CD14-positive monocyte (primary cell): ENCODE results near the gene ITPR1. TPM values are rescaled to one million over a fixed set of nuclear protein-coding genes. Genes with fewer than 3 reads are reported as not detected.

Experiments used
- DNase-seq, 3 donors: peaks; one replicate each; pipeline ENCODE4 v3.0.0-alpha.2; 2011 to 2022
- H2AFZ ChIP-seq: 2 replicates; pipeline ENCODE4 v1.6.0; 2012; ENCODE audit warnings: mild to moderate bottlenecking, low read depth, low read length, inconsistent platforms; ENCODE audit not compliant: insufficient read depth, poor library complexity, severe bottlenecking
- H3K27ac ChIP-seq, 2 donors: 1 replicate in 1 of 2; 2 replicates in 1 of 2; pipeline ENCODE4 v1.5.1; 2012 to 2013; ENCODE audit warnings: low read length in 2 of 2, control low read depth in 1 of 2, inconsistent platforms in 1 of 2, low read depth in 1 of 2, mild to moderate bottlenecking in 1 of 2
- H3K27me3 ChIP-seq, 2 donors: one replicate each; pipeline versions ENCODE4 v1.6.0 to v1.6.1; 2011 to 2013; ENCODE audit warnings: low read length in 2 of 2; ENCODE audit not compliant: control insufficient read depth in 2 of 2, insufficient read depth in 2 of 2
- H3K36me3 ChIP-seq, 2 donors: replicated peaks in 1 of 2; 1 replicate in 1 of 2; 2 replicates in 1 of 2; pipeline versions ENCODE4 v1.5.1 to v1.6.1; 2012 to 2013; ENCODE audit warnings: low read length in 2 of 2, control low read depth in 1 of 2, inconsistent platforms in 1 of 2, mild to moderate bottlenecking in 1 of 2; ENCODE audit not compliant: insufficient read depth in 2 of 2, control insufficient read depth in 1 of 2
- H3K4me1 ChIP-seq, 2 donors: 1 replicate in 1 of 2; 2 replicates in 1 of 2; pipeline versions ENCODE4 v1.5.1 to v1.6.1; 2012 to 2013; ENCODE audit warnings: low read length in 2 of 2, control low read depth in 1 of 2, inconsistent platforms in 1 of 2, mild to moderate bottlenecking in 1 of 2, moderate library complexity in 1 of 2; ENCODE audit not compliant: insufficient read depth in 2 of 2, control insufficient read depth in 1 of 2
- H3K4me2 ChIP-seq: replicated peaks from 2 replicates; pipeline ENCODE3; 2012; ENCODE audit warnings: low read length, moderate library complexity, mild to moderate bottlenecking; ENCODE audit not compliant: poor library complexity, severe bottlenecking; ENCODE audit errors: extremely low read depth
- H3K4me3 ChIP-seq, 3 experiments: fragments of 200-600 bp in 1 of 3; sonication (generic) in 1 of 3; replicated peaks in 1 of 3; 1 replicate in 2 of 3; 2 replicates in 1 of 3; pipeline ENCODE4 v1.5.1; 2011 to 2013; ENCODE audit warnings: low read length in 3 of 3, mild to moderate bottlenecking in 3 of 3, control low read depth in 2 of 3, low read depth in 2 of 3, inconsistent platforms in 1 of 3, moderate library complexity in 1 of 3
- H3K79me2 ChIP-seq: 2 replicates; pipeline ENCODE4 v1.6.0; 2012; ENCODE audit warnings: mild to moderate bottlenecking, control low read depth, inconsistent platforms, low read length, moderate library complexity; ENCODE audit not compliant: insufficient read depth
- H3K9ac ChIP-seq: 2 replicates; pipeline ENCODE4 v1.6.0; 2017; ENCODE audit warnings: low read length, mild to moderate bottlenecking; ENCODE audit not compliant: insufficient read depth, poor library complexity, severe bottlenecking
- H3K9me3 ChIP-seq, 2 donors: replicated peaks in 1 of 2; 1 replicate in 1 of 2; 2 replicates in 1 of 2; pipeline versions ENCODE4 v1.5.1 to v1.6.1; 2012 to 2013; ENCODE audit warnings: low read length in 2 of 2, control low read depth in 1 of 2; ENCODE audit not compliant: control insufficient read depth in 1 of 2, insufficient read depth in 1 of 2
- H4K20me1 ChIP-seq: 2 replicates; pipeline ENCODE4 v1.6.0; 2012; ENCODE audit warnings: mild to moderate bottlenecking, low read length, control low read depth, moderate library complexity; ENCODE audit not compliant: insufficient read depth
- H3K27ac Mint-ChIP-seq, 7 donors: one replicate each; pipeline ENCODE4 v1.8.0; 2020; ENCODE audit warnings: mild to moderate bottlenecking in 7 of 7, mixed read lengths in 7 of 7, moderate library complexity in 6 of 7, inconsistent platforms in 2 of 7
- H3K27me3 Mint-ChIP-seq, 3 donors: one replicate each; pipeline ENCODE4 v1.8.0; 2021 to 2022; ENCODE audit warnings: low read depth in 3 of 3, mild to moderate bottlenecking in 3 of 3, mixed read lengths in 3 of 3, moderate library complexity in 3 of 3, inconsistent platforms in 1 of 3
- H3K36me3 Mint-ChIP-seq, 2 donors: one replicate each; pipeline ENCODE4 v1.8.0; 2020; ENCODE audit warnings: mixed read lengths in 2 of 2, inconsistent platforms in 1 of 2, mild to moderate bottlenecking in 1 of 2
- H3K4me1 Mint-ChIP-seq: one replicate; pipeline ENCODE4 v1.8.0; 2020; ENCODE audit warnings: mild to moderate bottlenecking, mixed read lengths
- H3K4me3 Mint-ChIP-seq, 2 donors: one replicate each; pipeline ENCODE4 v1.8.0; 2020; ENCODE audit warnings: mild to moderate bottlenecking in 2 of 2, mixed read lengths in 2 of 2, moderate library complexity in 1 of 2
- H3K9me3 Mint-ChIP-seq, 7 donors: one replicate each; pipeline ENCODE4 v1.8.0; 2020 to 2022; ENCODE audit warnings: mixed read lengths in 7 of 7, mild to moderate bottlenecking in 6 of 7, moderate library complexity in 6 of 7, inconsistent platforms in 2 of 7
- CTCF ChIP-seq: fragments of 200-600 bp; IDR thresholded peaks from one replicate; pipeline ENCODE4 v1.8.0; 2022; ENCODE audit warnings: antibody characterized with exemption, mild to moderate bottlenecking
- WGBS: methylation state at CpG from one replicate; pipeline ENCODE4 v1.1.5; 2013; ENCODE audit warnings: missing lambda C conversion rate; ENCODE audit not compliant: insufficient coverage; 5-methylcytosine and 5-hydroxymethylcytosine counted together
- intact Hi-C, 2 donors: fragments of 100-400 bp; cut with micrococcal nuclease; formaldehyde crosslinking; loops; one replicate each; pipeline versions ENCODE4 v1.15.0 to v1.15.1; 2023
- polyA plus RNA-seq, 3 donors: library from polyadenylated mRNA; depleted of rRNA in 1 of 3; unstranded in 2 of 3; stranded (reverse) in 1 of 3; fragments of 300-500 nt in 2 of 3; fragments of >200 nt in 1 of 3; fragmentation: Illumina TruSeq in 2 of 3; gene quantifications; 1 replicate in 2 of 3; 2 replicates in 1 of 3; pipeline ENCODE4 v1.2.3, GENCODE V29; 2012 to 2021

The ITPR1 gene
- polyA plus RNA-seq, 3 donors = 3.2 to 21.1 (median 7.1) TPM

DNA sequence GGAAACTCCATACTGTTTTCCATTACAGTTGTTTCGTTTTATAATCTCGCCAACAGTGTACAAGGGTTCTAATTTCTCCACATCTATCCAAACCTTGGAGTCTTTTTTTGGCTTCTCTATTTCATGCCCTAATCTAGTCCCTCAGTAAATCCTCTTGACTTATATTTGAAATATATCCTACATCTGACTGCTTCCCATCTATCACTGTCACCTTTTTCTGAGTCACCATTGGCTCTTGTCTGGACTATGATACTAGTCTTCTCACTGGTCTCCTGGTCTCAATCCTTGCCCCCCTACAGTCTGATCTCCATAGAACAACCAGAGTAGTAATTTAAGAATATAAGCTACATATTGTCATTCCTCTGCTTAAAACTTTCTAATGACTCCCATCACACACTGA is 80.0 kb downstream of the ITPR1 start:
- Histone ChIP-seq H3K9me3 (no peaks in the 10 kb centered on the region), H3K4me3 (no peak overlapping the region), H3K4me2 (no peak overlapping the region), H2AFZ (no peak overlapping the region), H3K36me3 (no peaks in the 10 kb centered on the region), H3K27me3 (no peaks in the 10 kb centered on the region), H3K27ac (no peak overlapping the region), H3K79me2 (peaks cover 23% of the 10 kb centered on the region), H3K9ac (no peak overlapping the region), H3K4me1 (peaks cover 0 to 6% of the 10 kb centered on the region in 2 donors), H4K20me1 (peaks cover 8% of the 10 kb centered on the region)
- WGBS = 100% methylated on average over 2 of the region's 2 CpGs
- Mint-ChIP-seq H3K4me1 (peaks cover 9% of the 10 kb centered on the region), H3K4me3 (no peak overlapping the region), H3K36me3 (peaks cover 3 to 5% of the 10 kb centered on the region in 2 donors), H3K27me3 (no peaks in the 10 kb centered on the region), H3K27ac (peak overlapping the region in 2 of 7 donors; percentile 17 to 46), H3K9me3 (no peaks in the 10 kb centered on the region)
- DNase-seq = no peak
- TF ChIP-seq CTCF = no peak
- intact Hi-C loops = loop anchor here in 1 of 2 donors (10.0 kb wide), 1 partner anchor 58 kb away; no protein-coding TSS in a partner anchor

GRCh38 chr3:4574426-4574965 is 81.3 kb downstream of the ITPR1 start:
- Mint-ChIP-seq H3K4me1 (peaks cover 9% of the 10 kb centered on the region), H3K36me3 (peaks cover 3 to 5% of the 10 kb centered on the region in 2 donors), H3K27me3 (no peaks in the 10 kb centered on the region), H3K9me3 (no peaks in the 10 kb centered on the region), H3K4me3 (no peak overlapping the region), H3K27ac (no peak overlapping the region)
- Histone ChIP-seq H3K9ac (no peak overlapping the region), H3K36me3 (no peaks in the 10 kb centered on the region), H3K27me3 (no peaks in the 10 kb centered on the region), H4K20me1 (peaks cover 11% of the 10 kb centered on the region), H3K27ac (no peak overlapping the region), H2AFZ (no peak overlapping the region), H3K4me2 (no peak overlapping the region), H3K79me2 (peaks cover 31% of the 10 kb centered on the region), H3K4me1 (peaks cover 0 to 6% of the 10 kb centered on the region in 2 donors), H3K4me3 (no peak overlapping the region), H3K9me3 (no peaks in the 10 kb centered on the region)
- DNase-seq = no peak
- 100% methylated on average over 4 of the region's 6 CpGs for WGBS
- intact Hi-C loops = loop anchor here in 1 of 2 donors (10.0 kb wide), 1 partner anchor 60 kb away; no protein-coding TSS in a partner anchor
- TF ChIP-seq CTCF = no peak
